ENCODE data around the gene IL34. TPM values are rescaled to one million over a fixed set of nuclear protein-coding genes. Genes with fewer than 3 reads are reported as not detected.

Gene IL34
- total and polyA plus RNA-seq, 2 of the 13 experiments (the other 11 are each of a cell fraction or from before 2014, with no cell fraction given): 1.2 to 1.3 TPM

GRCh38 chr16:70682239-70683145 lies 36.1 kb downstream of the IL34 start (continued):
- TF ChIP-seq ZNF431 (CRISPR knock-in tag; IDR thresholded peaks at IDR 0.05; ENCODE audit: borderline replicate concordance, low read depth): no peak
- TF ChIP-seq HMG20A (CRISPR knock-in tag; IDR thresholded peaks at IDR 0.05; ENCODE audit: borderline replicate concordance): no peak; the same call in 1 of the 2 replicates
- TF ChIP-seq TGIF2 (CRISPR knock-in tag; IDR thresholded peaks at IDR 0.05): peak; percentile 42; the same call in 1 of the 2 replicates
- TF ChIP-seq, protein P1, sequence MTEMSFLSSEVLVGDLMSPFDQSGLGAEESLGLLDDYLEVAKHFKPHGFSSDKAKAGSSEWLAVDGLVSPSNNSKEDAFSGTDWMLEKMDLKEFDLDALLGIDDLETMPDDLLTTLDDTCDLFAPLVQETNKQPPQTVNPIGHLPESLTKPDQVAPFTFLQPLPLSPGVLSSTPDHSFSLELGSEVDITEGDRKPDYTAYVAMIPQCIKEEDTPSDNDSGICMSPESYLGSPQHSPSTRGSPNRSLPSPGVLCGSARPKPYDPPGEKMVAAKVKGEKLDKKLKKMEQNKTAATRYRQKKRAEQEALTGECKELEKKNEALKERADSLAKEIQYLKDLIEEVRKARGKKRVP (CRISPR knock-in tag; IDR thresholded peaks at IDR 0.05): no peak
- TF ChIP-seq KDM6A (CRISPR knock-in tag; IDR thresholded peaks at IDR 0.05; ENCODE audit: low read depth): no peak
- TF ChIP-seq ZNF75D (CRISPR knock-in tag; IDR thresholded peaks at IDR 0.05; ENCODE audit: borderline replicate concordance): no peak
- TF ChIP-seq ATF7 (IDR thresholded peaks at IDR 0.05): no peak
- TF ChIP-seq ATF7 (CRISPR knock-in tag; IDR thresholded peaks at IDR 0.05): no peak
- TF ChIP-seq CREM (IDR thresholded peaks at IDR 0.05): peak; percentile 58
- no peak for TF ChIP-seq CREM (CRISPR knock-in tag; IDR thresholded peaks at IDR 0.05)
- TF ChIP-seq, protein P2, sequence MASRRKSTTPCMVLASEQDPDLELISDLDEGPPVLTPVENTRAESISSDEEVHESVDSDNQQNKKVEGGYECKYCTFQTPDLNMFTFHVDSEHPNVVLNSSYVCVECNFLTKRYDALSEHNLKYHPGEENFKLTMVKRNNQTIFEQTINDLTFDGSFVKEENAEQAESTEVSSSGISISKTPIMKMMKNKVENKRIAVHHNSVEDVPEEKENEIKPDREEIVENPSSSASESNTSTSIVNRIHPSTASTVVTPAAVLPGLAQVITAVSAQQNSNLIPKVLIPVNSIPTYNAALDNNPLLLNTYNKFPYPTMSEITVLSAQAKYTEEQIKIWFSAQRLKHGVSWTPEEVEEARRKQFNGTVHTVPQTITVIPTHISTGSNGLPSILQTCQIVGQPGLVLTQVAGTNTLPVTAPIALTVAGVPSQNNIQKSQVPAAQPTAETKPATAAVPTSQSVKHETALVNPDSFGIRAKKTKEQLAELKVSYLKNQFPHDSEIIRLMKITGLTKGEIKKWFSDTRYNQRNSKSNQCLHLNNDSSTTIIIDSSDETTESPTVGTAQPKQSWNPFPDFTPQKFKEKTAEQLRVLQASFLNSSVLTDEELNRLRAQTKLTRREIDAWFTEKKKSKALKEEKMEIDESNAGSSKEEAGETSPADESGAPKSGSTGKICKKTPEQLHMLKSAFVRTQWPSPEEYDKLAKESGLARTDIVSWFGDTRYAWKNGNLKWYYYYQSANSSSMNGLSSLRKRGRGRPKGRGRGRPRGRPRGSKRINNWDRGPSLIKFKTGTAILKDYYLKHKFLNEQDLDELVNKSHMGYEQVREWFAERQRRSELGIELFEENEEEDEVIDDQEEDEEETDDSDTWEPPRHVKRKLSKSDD (CRISPR knock-in tag; IDR thresholded peaks at IDR 0.05; ENCODE audit: low read depth): no peak; the same call in 1 of the 2 replicates
- TF ChIP-seq GLI4 (CRISPR knock-in tag; IDR thresholded peaks at IDR 0.05; ENCODE audit: borderline replicate concordance): no peak
- 0 out of 2 replicates have a peak, but pooled peaks have one; percentile 39 for TF ChIP-seq CENPT (CRISPR knock-in tag; IDR thresholded peaks at IDR 0.05; ENCODE audit: low read depth)
- no peak for TF ChIP-seq RFX5 (IDR thresholded peaks at IDR 0.05; ENCODE audit: low read depth, low read length)
- TF ChIP-seq, protein P3, sequence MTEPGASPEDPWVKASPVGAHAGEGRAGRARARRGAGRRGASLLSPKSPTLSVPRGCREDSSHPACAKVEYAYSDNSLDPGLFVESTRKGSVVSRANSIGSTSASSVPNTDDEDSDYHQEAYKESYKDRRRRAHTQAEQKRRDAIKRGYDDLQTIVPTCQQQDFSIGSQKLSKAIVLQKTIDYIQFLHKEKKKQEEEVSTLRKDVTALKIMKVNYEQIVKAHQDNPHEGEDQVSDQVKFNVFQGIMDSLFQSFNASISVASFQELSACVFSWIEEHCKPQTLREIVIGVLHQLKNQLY (CRISPR knock-in tag; IDR thresholded peaks at IDR 0.05): no peak
- no peak; the same call in 1 of the 2 replicates for TF ChIP-seq ISL2 (CRISPR knock-in tag; IDR thresholded peaks at IDR 0.05)
- TF ChIP-seq POLR2AphosphoS2 (IDR thresholded peaks at IDR 0.05; ENCODE audit: low read depth, low read length): peak; percentile 19; the same call in 1 of the 2 replicates
- TF ChIP-seq, protein P4, sequence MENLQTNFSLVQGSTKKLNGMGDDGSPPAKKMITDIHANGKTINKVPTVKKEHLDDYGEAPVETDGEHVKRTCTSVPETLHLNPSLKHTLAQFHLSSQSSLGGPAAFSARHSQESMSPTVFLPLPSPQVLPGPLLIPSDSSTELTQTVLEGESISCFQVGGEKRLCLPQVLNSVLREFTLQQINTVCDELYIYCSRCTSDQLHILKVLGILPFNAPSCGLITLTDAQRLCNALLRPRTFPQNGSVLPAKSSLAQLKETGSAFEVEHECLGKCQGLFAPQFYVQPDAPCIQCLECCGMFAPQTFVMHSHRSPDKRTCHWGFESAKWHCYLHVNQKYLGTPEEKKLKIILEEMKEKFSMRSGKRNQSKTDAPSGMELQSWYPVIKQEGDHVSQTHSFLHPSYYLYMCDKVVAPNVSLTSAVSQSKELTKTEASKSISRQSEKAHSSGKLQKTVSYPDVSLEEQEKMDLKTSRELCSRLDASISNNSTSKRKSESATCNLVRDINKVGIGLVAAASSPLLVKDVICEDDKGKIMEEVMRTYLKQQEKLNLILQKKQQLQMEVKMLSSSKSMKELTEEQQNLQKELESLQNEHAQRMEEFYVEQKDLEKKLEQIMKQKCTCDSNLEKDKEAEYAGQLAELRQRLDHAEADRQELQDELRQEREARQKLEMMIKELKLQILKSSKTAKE (CRISPR knock-in tag; IDR thresholded peaks at IDR 0.05; ENCODE audit: borderline replicate concordance): no peak
- TF ChIP-seq ZNF232 (CRISPR knock-in tag; IDR thresholded peaks at IDR 0.05; ENCODE audit: borderline replicate concordance): peak; percentile 1; the same call in 1 of the 2 replicates
- 0 out of 2 replicates have a peak, but pooled peaks have one; percentile 7 for TF ChIP-seq CC2D1A (CRISPR knock-in tag; IDR thresholded peaks at IDR 0.05)
- peak; percentile 58 for TF ChIP-seq STAG1 (CRISPR knock-in tag; IDR thresholded peaks at IDR 0.05)
